ENCODE measurements around the gene PRR12. TPM values are rescaled to one million over a fixed set of nuclear protein-coding genes. Genes with fewer than 3 reads are reported as not detected.
A peak's percentile ranks its signal among the peaks of the same experiment; 100 is the strongest.

The PRR12 gene
- total and polyA plus RNA-seq, 9 of the 15 experiments (the other 6 are each of a cell fraction or from before 2014, with no cell fraction given), result 0.01 to 21.1 (median 0.98) TPM

DNA sequence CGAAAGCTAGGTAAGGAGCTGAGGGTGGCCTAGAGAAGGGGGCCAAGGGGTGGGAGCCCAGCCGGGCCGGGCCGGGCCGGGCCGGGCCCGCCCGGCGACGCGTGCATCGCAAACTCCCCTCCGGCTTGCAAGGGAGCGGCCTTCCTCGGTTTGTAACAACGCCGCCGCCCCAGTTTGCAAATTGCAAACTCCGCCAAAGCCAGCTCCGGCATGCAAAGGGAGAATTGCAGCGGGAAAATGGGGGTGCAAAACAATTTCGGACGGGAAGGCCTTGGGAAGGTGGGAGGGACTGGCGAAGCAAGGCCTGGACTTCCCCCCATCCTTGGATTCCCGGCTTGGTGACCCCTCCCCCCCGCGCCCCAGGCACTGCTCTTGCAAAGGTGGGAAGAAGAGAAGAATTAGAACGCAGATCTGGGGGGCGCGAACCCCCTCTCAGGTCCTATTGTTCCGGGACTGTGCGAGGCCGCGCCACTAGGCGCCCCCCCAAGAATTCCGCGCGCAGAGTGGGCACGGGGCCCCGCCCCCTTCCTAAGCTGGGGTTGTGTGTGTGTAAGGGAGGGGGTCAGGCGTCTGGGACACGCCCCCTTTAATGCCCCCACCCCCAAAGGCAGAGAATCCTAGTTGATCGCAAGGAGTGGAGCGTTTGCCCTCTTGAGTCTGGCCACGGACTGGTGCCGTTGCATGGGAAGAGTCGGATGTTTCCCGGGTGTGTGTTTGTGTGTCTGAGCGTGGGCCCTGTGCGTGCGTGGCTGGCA lies 926 bp downstream of the PRR12 start (continued):
- TF ChIP-seq, protein P1, sequence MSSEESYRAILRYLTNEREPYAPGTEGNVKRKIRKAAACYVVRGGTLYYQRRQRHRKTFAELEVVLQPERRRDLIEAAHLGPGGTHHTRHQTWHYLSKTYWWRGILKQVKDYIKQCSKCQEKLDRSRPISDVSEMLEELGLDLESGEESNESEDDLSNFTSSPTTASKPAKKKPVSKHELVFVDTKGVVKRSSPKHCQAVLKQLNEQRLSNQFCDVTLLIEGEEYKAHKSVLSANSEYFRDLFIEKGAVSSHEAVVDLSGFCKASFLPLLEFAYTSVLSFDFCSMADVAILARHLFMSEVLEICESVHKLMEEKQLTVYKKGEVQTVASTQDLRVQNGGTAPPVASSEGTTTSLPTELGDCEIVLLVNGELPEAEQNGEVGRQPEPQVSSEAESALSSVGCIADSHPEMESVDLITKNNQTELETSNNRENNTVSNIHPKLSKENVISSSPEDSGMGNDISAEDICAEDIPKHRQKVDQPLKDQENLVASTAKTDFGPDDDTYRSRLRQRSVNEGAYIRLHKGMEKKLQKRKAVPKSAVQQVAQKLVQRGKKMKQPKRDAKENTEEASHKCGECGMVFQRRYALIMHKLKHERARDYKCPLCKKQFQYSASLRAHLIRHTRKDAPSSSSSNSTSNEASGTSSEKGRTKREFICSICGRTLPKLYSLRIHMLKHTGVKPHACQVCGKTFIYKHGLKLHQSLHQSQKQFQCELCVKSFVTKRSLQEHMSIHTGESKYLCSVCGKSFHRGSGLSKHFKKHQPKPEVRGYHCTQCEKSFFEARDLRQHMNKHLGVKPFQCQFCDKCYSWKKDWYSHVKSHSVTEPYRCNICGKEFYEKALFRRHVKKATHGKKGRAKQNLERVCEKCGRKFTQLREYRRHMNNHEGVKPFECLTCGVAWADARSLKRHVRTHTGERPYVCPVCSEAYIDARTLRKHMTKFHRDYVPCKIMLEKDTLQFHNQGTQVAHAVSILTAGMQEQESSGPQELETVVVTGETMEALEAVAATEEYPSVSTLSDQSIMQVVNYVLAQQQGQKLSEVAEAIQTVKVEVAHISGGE (CRISPR knock-in tag; IDR thresholded peaks at IDR 0.05), result peak in 2 of 3 experiments; percentile 44 to 89; a peak in 4 of 6 replicates
- TF ChIP-seq, protein P2, sequence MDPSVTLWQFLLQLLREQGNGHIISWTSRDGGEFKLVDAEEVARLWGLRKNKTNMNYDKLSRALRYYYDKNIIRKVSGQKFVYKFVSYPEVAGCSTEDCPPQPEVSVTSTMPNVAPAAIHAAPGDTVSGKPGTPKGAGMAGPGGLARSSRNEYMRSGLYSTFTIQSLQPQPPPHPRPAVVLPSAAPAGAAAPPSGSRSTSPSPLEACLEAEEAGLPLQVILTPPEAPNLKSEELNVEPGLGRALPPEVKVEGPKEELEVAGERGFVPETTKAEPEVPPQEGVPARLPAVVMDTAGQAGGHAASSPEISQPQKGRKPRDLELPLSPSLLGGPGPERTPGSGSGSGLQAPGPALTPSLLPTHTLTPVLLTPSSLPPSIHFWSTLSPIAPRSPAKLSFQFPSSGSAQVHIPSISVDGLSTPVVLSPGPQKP (CRISPR knock-in tag; IDR thresholded peaks at IDR 0.05), result no peak
- 0 out of 2 replicates have a peak, but pooled peaks have one; percentile 15 for TF ChIP-seq HDAC2 (IDR thresholded peaks at IDR 0.05)
- TF ChIP-seq L3MBTL2 (IDR thresholded peaks at IDR 0.05), result 0 out of 2 replicates have a peak, but pooled peaks have one; percentile 22
- TF ChIP-seq, protein P3, sequence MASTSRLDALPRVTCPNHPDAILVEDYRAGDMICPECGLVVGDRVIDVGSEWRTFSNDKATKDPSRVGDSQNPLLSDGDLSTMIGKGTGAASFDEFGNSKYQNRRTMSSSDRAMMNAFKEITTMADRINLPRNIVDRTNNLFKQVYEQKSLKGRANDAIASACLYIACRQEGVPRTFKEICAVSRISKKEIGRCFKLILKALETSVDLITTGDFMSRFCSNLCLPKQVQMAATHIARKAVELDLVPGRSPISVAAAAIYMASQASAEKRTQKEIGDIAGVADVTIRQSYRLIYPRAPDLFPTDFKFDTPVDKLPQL (IDR thresholded peaks at IDR 0.05; ENCODE audit: extremely low read depth, insufficient read length), result no peak
- no peak for TF ChIP-seq ASH1L (IDR thresholded peaks at IDR 0.05; ENCODE audit: borderline replicate concordance, low read depth, partially characterized antibody)
- 0 out of 2 replicates have a peak, but pooled peaks have one; percentile 8 for TF ChIP-seq MYC (IDR thresholded peaks at IDR 0.05; ENCODE audit: low read depth, low read length)
- no peak for TF ChIP-seq MYC (CRISPR knock-in tag; IDR thresholded peaks at IDR 0.05; ENCODE audit: borderline replicate concordance, low read depth)
- peak; percentile 62 for TF ChIP-seq POLR2G (IDR thresholded peaks at IDR 0.05; ENCODE audit: low read depth, low read length)
- no peak for TF ChIP-seq POLR3G (IDR thresholded peaks at IDR 0.05; ENCODE audit: extremely low read depth, insufficient read length, insufficient replicate concordance)
- TF ChIP-seq RB1 (IDR thresholded peaks at IDR 0.05; ENCODE audit: low read depth), result peak; percentile 7
- TF ChIP-seq, protein P4, sequence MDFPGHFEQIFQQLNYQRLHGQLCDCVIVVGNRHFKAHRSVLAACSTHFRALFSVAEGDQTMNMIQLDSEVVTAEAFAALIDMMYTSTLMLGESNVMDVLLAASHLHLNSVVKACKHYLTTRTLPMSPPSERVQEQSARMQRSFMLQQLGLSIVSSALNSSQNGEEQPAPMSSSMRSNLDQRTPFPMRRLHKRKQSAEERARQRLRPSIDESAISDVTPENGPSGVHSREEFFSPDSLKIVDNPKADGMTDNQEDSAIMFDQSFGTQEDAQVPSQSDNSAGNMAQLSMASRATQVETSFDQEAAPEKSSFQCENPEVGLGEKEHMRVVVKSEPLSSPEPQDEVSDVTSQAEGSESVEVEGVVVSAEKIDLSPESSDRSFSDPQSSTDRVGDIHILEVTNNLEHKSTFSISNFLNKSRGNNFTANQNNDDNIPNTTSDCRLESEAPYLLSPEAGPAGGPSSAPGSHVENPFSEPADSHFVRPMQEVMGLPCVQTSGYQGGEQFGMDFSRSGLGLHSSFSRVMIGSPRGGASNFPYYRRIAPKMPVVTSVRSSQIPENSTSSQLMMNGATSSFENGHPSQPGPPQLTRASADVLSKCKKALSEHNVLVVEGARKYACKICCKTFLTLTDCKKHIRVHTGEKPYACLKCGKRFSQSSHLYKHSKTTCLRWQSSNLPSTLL (IDR thresholded peaks at IDR 0.05), result no peak
- no peak for TF ChIP-seq ZNF263 (CRISPR knock-in tag; IDR thresholded peaks at IDR 0.05; ENCODE audit: borderline replicate concordance)
- TF ChIP-seq RFX1 (IDR thresholded peaks at IDR 0.05), result no peak

All from K562 (cell line).